ENCODE results near the gene LMTK3.

DNA sequence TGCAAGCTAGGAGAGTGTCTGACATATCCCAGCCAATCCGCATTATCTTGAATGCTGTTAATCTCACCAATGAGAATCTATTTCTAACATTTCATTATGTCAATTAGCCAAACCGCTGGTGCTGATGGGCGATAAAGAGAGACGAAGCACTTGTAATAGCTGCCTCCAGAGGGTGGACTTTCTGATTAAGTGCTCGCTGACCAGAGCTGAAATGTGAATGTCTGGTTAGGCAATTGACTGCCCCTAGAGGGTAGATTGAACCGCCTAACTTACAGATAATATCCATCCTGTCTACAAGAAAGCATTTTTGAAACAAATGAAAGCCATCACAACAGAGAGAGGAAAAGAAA, 66.4 kb downstream of the LMTK3 start:
- TF ChIP-seq EZH2 (IDR thresholded peaks at IDR 0.05; ENCODE audit: borderline replicate concordance, low read depth, low read length, severe bottlenecking): no peak
- TF ChIP-seq, protein P1, sequence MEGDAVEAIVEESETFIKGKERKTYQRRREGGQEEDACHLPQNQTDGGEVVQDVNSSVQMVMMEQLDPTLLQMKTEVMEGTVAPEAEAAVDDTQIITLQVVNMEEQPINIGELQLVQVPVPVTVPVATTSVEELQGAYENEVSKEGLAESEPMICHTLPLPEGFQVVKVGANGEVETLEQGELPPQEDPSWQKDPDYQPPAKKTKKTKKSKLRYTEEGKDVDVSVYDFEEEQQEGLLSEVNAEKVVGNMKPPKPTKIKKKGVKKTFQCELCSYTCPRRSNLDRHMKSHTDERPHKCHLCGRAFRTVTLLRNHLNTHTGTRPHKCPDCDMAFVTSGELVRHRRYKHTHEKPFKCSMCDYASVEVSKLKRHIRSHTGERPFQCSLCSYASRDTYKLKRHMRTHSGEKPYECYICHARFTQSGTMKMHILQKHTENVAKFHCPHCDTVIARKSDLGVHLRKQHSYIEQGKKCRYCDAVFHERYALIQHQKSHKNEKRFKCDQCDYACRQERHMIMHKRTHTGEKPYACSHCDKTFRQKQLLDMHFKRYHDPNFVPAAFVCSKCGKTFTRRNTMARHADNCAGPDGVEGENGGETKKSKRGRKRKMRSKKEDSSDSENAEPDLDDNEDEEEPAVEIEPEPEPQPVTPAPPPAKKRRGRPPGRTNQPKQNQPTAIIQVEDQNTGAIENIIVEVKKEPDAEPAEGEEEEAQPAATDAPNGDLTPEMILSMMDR (IDR thresholded peaks at IDR 0.05; ENCODE audit: borderline replicate concordance, extremely low read depth, low read length, poor library complexity, severe bottlenecking): peak; percentile 48

Data from DND-41 (cell line).